ENCODE measurements around the gene MSANTD1. TPM values are rescaled to one million over a fixed set of nuclear protein-coding genes. Genes with fewer than 3 reads are reported as not detected.

Gene MSANTD1
- total RNA-seq, 4 donors from 2014 or later = 0.68 to 1.3 (median 0.80) TPM; not detected in 1

DNA sequence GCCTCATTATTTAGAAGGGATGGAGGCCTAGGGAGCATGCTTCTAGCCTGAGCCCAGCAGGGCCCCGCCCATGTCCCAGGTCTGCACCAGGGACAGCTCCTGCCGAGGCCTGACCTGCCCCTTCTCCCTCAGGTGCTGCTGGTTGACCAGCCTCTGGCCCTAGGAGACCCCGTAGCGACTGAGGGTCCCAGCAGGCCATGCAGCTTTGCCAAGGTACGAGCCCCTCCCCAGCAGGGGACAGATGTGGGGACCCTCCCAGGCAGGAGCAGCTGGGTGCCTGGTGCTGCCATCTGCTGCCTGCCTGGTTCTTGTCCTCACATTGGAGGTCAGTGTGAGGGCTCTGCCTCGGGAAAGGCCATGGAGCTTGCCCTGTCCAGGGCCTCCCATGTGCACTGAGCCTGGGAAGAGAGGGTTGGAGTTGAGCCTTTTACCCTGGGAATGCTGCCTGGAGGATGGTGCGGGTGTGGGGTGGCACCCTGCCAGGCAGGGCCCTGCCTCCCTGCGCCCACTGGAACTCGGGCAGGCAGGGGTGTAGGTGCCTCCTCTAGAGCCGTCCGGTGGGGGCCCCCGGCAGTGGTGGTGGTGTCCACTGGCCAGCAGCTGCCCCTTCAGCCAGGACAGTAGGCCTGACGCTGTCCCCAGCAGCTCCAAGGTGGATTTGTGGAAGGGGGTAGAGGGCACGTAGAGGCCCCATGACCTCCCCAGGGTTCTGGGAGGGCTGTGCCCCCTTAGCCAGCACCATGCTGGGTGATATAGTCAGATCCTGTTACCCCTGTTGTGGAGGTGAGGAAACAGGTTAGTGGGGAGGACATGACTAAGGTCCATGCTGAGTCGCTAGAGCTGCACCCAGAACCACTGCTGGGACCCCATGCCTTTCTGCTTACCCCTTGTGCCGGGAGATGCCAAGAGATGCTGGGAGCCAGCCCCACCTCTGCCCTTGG lies 2.2 kb upstream of the MSANTD1 start:
- Histone ChIP-seq H3K4me3 (no peak overlapping the region), H3K9me3 (no peaks in the 10 kb centered on the region), H3K36me3 (no peaks in the 10 kb centered on the region), H3K4me1 (peaks cover 0 to 4% (median 4%) of the 10 kb centered on the region in 4 donors), H3K27ac (no peak overlapping the region), H3K27me3 (no peaks in the 10 kb centered on the region)
- in situ Hi-C loops (cut with MboI; ENCODE audit: low pct_ligation_motif_present in 1 of 4, low pct_unique_long_range_greater_than_20kb in 1 of 4, low sequenced_read_pairs in 3 of 4) = no loop called here
- intact Hi-C loops (cut with DNase I; ENCODE audit: low total_unique reads) = no loop called here
- DNase-seq = no peak
- no peak for TF ChIP-seq CTCF (IDR thresholded peaks at IDR 0.05)
- no peak for TF ChIP-seq EP300 (IDR thresholded peaks at IDR 0.05; ENCODE audit: low read depth)
- TF ChIP-seq POLR2A (IDR thresholded peaks at IDR 0.05) = no peak
- WGBS, 2 donors (ENCODE audit: low coverage in 1 of 2) = 68% methylated on average over 15 of the region's 16 CpGs; no CpG with 5 or more reads in 1 of the 2 donors

- no peaks in the 10 kb centered on the region for H3K36me3 ChIP-seq
- in situ Hi-C loops (cut with MboI; ENCODE audit: low pct_ligation_motif_present in 1 of 4, low pct_unique_long_range_greater_than_20kb in 1 of 4, low sequenced_read_pairs in 3 of 4) (no loop called here), intact Hi-C loops (cut with DNase I; ENCODE audit: low total_unique reads) (no loop called here)
- H3K4me3 ChIP-seq = no peak overlapping the region
- no peaks in the 10 kb centered on the region for H3K9me3 ChIP-seq
- H3K27ac ChIP-seq = no peak overlapping the region
- WGBS, 2 donors (ENCODE audit: low coverage in 1 of 2) = 96% methylated on average over 18 of the region's 21 CpGs; no CpG with 5 or more reads in 1 of the 2 donors
- no peaks in the 10 kb centered on the region for H3K27me3 ChIP-seq
- no peak for DNase-seq
- TF ChIP-seq POLR2AphosphoS5 (IDR thresholded peaks at IDR 0.05) (no peak), POLR2A (IDR thresholded peaks at IDR 0.05) (no peak), EP300 (IDR thresholded peaks at IDR 0.05; ENCODE audit: low read depth) (no peak), CTCF (IDR thresholded peaks at IDR 0.05) (no peak)
- H3K4me1 ChIP-seq = peaks cover 0 to 4% (median 0%) of the 10 kb centered on the region in 4 donors
Measured at GRCh38 chr4:3247399-3248177, 1.4 kb upstream of the MSANTD1 start.

DNA sequence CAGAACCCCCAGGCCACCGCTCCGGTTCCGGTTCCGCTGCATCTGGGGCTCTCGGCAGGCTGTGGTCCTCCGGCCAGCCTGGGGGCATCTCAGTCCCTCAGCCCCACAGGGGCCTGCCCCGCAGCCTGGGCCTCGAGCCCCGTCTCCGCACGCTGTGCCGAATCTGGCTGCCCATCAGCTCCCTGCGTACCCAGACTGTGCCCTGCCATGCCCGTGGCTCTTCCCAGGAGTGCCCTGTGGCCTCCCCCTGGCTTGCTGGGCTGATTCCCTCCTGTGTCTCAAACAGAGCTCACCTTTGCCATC lies 830 bp upstream of the MSANTD1 start:
- Histone ChIP-seq H3K9me3 (no peaks in the 10 kb centered on the region), H3K27me3 (no peaks in the 10 kb centered on the region), H3K4me3 (no peak overlapping the region), H3K4me1 (no peaks in the 10 kb centered on the region), H3K27ac (no peak overlapping the region), H3K36me3 (no peaks in the 10 kb centered on the region)
- no peak for DNase-seq
- intact Hi-C loops (cut with DNase I; ENCODE audit: low total_unique reads) (no loop called here), in situ Hi-C loops (cut with MboI; ENCODE audit: low pct_ligation_motif_present in 1 of 4, low pct_unique_long_range_greater_than_20kb in 1 of 4, low sequenced_read_pairs in 3 of 4) (no loop called here)
- 96% methylated on average over 14 of the region's 14 CpGs; no CpG with 5 or more reads in 1 of the 2 donors for WGBS, 2 donors (ENCODE audit: low coverage in 1 of 2)
- no peak for TF ChIP-seq CTCF (IDR thresholded peaks at IDR 0.05)

GRCh38 chr4:3249711-3250437 lies 915 bp downstream of the MSANTD1 start:
- no peaks in the 10 kb centered on the region for H3K36me3 ChIP-seq
- in situ Hi-C loops (cut with MboI; ENCODE audit: low pct_ligation_motif_present in 1 of 4, low pct_unique_long_range_greater_than_20kb in 1 of 4, low sequenced_read_pairs in 3 of 4) (no loop called here), intact Hi-C loops (cut with DNase I; ENCODE audit: low total_unique reads) (no loop called here)
- no peak overlapping the region for H3K4me3 ChIP-seq
- TF ChIP-seq CTCF (IDR thresholded peaks at IDR 0.05) (no peak), POLR2AphosphoS5 (IDR thresholded peaks at IDR 0.05) (no peak), EP300 (IDR thresholded peaks at IDR 0.05; ENCODE audit: low read depth) (no peak)
- DNase-seq = no peak
- WGBS, 2 donors (ENCODE audit: low coverage in 1 of 2) = 97% methylated on average over 18 of the region's 20 CpGs; no CpG with 5 or more reads in 1 of the 2 donors
- H3K27ac ChIP-seq = no peak overlapping the region
- H3K4me1 ChIP-seq = no peaks in the 10 kb centered on the region
- H3K9me3 ChIP-seq = no peaks in the 10 kb centered on the region
- H3K27me3 ChIP-seq = no peaks in the 10 kb centered on the region
